Activated CD8-positive, alpha-beta T cell treated with anti-CD3 and anti-CD28 coated beads for 36 hours (primary cell): ENCODE measurements around the gene MRPL1. TPM values are rescaled to one million over a fixed set of nuclear protein-coding genes. Genes with fewer than 3 reads are reported as not detected.
"Not testable (repeated sequence)": the region's sequence is repeated elsewhere in the genome, so short reads cannot be mapped to it uniquely, and the experiment has no call there.

Experiments
- ATAC-seq: fragments of 200-7000 bp; cut with Tn5 transposase; one replicate; pipeline ENCODE4 v1.10.0; 2021; ENCODE audit warnings: mild to moderate bottlenecking, moderate library complexity
- CTCF ChIA-PET: fragments of 350-600 bp; sonication (Branson Sonifier 250); formaldehyde crosslinking; loops from one replicate; lab custom pipeline; 2021; ENCODE audit warnings: antibody characterized with exemption; lab: Charles Lee
- POLR2A ChIA-PET: fragments of 350-600 bp; sonication (Branson Sonifier 250); formaldehyde crosslinking; loops from one replicate; lab custom pipeline; 2021; ENCODE audit warnings: antibody characterized with exemption; lab: Charles Lee
- DNase-seq: peaks from one replicate; pipeline ENCODE4 v3.0.0-alpha.2; 2020
- H3K27ac Mint-ChIP-seq: one replicate; pipeline ENCODE4 v1.8.0; 2021; ENCODE audit warnings: mild to moderate bottlenecking, mixed read lengths
- H3K27me3 Mint-ChIP-seq: one replicate; pipeline ENCODE4 v1.8.0; 2021; ENCODE audit warnings: mixed read lengths
- H3K36me3 Mint-ChIP-seq: one replicate; pipeline ENCODE4 v1.8.0; 2021; ENCODE audit warnings: low read depth, mixed read lengths
- H3K4me1 Mint-ChIP-seq: one replicate; pipeline ENCODE4 v1.8.0; 2021; ENCODE audit warnings: low read depth, mixed read lengths
- H3K4me3 Mint-ChIP-seq: one replicate; pipeline ENCODE4 v1.8.0; 2021; ENCODE audit warnings: mild to moderate bottlenecking, moderate library complexity, mixed read lengths
- H3K9me3 Mint-ChIP-seq: one replicate; pipeline ENCODE4 v1.8.0; 2021; ENCODE audit warnings: mixed read lengths
- CTCF ChIP-seq: fragments of 200-600 bp; IDR thresholded peaks from one replicate; pipeline ENCODE4 v1.8.0; 2022; ENCODE audit warnings: antibody characterized with exemption, mild to moderate bottlenecking
- intact Hi-C: fragments of 100-400 bp; cut with micrococcal nuclease; formaldehyde crosslinking; loops from one replicate; pipeline ENCODE4 v1.10.0; 2022
- total RNA-seq, 2 experiments: library from RNA; stranded (reverse); gene quantifications; one replicate each; pipeline ENCODE4 v1.2.3, GENCODE V29; 2021

The MRPL1 gene
- total RNA-seq, 2 experiments from 2014 or later = 55.7 to 62.4 TPM

GRCh38 chr4:77938560-77938959, 75.9 kb downstream of the MRPL1 start:
- CTCF ChIA-PET = no interaction called here
- peaks cover 12% of the 10 kb centered on the region for H3K4me1 Mint-ChIP-seq
- no peak for TF ChIP-seq CTCF
- no peak overlapping the region for H3K4me3 Mint-ChIP-seq
- POLR2A ChIA-PET = interaction anchor here (0.6 kb wide), 1 partner anchor 115 kb away, joined by 3 read pairs; no protein-coding TSS in a partner anchor
- no peak for DNase-seq
- H3K27me3 Mint-ChIP-seq = no peaks in the 10 kb centered on the region
- intact Hi-C loops = no loop called here
- H3K27ac Mint-ChIP-seq = no peak overlapping the region
- ATAC-seq = no peak
- H3K36me3 Mint-ChIP-seq = peaks cover 77% of the 10 kb centered on the region
- H3K9me3 Mint-ChIP-seq = peaks cover 13% of the 10 kb centered on the region

- POLR2A ChIA-PET, H3K4me3 Mint-ChIP-seq, H3K27ac Mint-ChIP-seq, ATAC-seq, CTCF ChIA-PET, intact Hi-C loops, H3K27me3 Mint-ChIP-seq, H3K4me1 Mint-ChIP-seq, DNase-seq: not testable (repeated sequence)
- Mint-ChIP-seq H3K9me3 (peaks cover 20% of the 10 kb centered on the region), H3K36me3 (peaks cover 54% of the 10 kb centered on the region)
Observed at GRCh38 chr4:77945929-77946328, 83.3 kb downstream of the MRPL1 start.

GRCh38 chr4:77950203-77950602, 87.6 kb downstream of the MRPL1 start:
- Mint-ChIP-seq H3K36me3 (peaks cover 32% of the 10 kb centered on the region), H3K4me1 (peaks cover 11% of the 10 kb centered on the region), H3K4me3 (no peak overlapping the region), H3K27ac (no peak overlapping the region), H3K27me3 (no peaks in the 10 kb centered on the region), H3K9me3 (peaks cover 6% of the 10 kb centered on the region)
- no peak for TF ChIP-seq CTCF
- intact Hi-C loops = no loop called here
- DNase-seq = no peak
- no peak for ATAC-seq
- ChIA-PET POLR2A (no interaction called here), CTCF (interaction anchor here (1.9 kb wide), 1 partner anchor 9 kb away, joined by 8 read pairs; no protein-coding TSS in a partner anchor)

- POLR2A ChIA-PET = no interaction called here
Observed at GRCh38 chr4:77952457-77952856, 89.8 kb downstream of the MRPL1 start.

GRCh38 chr4:77954690-77955089, 92.1 kb downstream of the MRPL1 start:
- intact Hi-C loops = loop anchor here (5.0 kb wide), 1 partner anchor 563 kb away; no protein-coding TSS in a partner anchor
- H3K36me3 Mint-ChIP-seq = peaks cover 21% of the 10 kb centered on the region
- H3K4me3 Mint-ChIP-seq = no peak overlapping the region
- ATAC-seq = no peak
- ChIA-PET POLR2A (no interaction called here), CTCF (no interaction called here)
- no peak overlapping the region for H3K27ac Mint-ChIP-seq
- H3K27me3 Mint-ChIP-seq = no peaks in the 10 kb centered on the region
- DNase-seq = no peak
- H3K9me3 Mint-ChIP-seq = no peaks in the 10 kb centered on the region
- TF ChIP-seq CTCF = no peak
- H3K4me1 Mint-ChIP-seq = peaks cover 16% of the 10 kb centered on the region

More at GRCh38 chr4:77952457-77952856, 89.8 kb downstream of the MRPL1 start:
- H3K4me1 Mint-ChIP-seq = peaks cover 16% of the 10 kb centered on the region
- H3K27ac Mint-ChIP-seq = peak overlapping the region; percentile 52
- no peak overlapping the region for H3K4me3 Mint-ChIP-seq
- CTCF ChIA-PET = no interaction called here
- H3K9me3 Mint-ChIP-seq = no peaks in the 10 kb centered on the region
- peaks cover 21% of the 10 kb centered on the region for H3K36me3 Mint-ChIP-seq
- intact Hi-C loops = no loop called here
- no peak for DNase-seq
- no peaks in the 10 kb centered on the region for H3K27me3 Mint-ChIP-seq
- no peak for TF ChIP-seq CTCF
- no peak for ATAC-seq
